ENCODE results near the gene ALOX12B.
A peak's percentile ranks its signal among the peaks of the same experiment; 100 is the strongest.
"Not testable (repeated sequence)": the region's sequence is repeated elsewhere in the genome, so short reads cannot be mapped to it uniquely, and the experiment has no call there.

Gene ALOX12B

GRCh38 chr17:8063761-8064534 is 23.6 kb downstream of the ALOX12B start:
- DNase-seq = no peak

DNA sequence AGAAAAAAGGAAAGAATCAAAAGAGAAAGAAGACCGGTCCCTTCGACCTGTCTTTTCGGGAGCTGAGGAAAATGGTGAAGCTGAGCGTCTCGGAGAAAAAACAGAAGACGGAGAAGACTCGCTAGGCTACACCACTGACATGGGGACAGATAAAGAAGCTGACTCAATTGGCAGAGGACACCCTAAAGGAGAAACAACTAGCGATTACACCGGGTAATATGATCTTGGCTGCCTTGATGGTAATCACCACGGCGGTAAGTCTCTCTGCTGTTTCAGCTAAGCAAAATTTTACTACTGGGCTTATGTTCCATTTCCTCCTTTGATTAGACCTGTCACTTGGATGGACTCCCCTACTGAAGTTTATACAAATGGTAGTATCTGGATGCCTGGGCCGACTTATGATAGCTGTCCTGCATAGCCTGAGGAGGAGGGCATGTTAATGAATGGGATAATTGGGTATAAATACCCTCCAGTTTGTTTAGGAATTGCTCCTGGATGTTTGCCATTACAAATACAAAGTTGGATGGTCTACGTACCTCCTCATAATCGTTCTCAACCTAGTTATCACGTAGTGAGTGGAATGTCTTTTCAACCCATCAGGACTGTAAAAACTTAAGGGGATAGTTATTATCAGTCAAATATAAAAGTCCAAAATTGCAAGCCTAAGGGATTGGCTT is 24.6 kb downstream of the ALOX12B start:
- DNase-seq = no peak

DNA sequence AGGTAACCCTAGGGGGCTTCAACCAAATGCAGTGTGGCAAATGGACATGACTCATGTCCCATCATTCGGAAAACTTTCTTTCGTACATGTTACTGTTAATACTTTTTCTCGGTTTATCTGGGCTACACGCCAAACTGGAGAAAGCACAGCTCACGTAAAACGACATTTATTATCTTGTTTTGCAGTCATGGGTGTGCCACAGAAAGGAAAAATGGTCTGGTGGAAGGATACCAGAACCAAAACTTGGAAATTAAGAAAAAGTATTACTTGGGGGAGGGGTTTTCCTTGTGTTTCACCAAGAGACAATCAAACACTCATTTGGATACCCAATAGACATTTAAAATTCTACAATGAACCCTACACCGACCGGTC is 25.1 kb downstream of the ALOX12B start:
- DNase-seq = no peak

DNA sequence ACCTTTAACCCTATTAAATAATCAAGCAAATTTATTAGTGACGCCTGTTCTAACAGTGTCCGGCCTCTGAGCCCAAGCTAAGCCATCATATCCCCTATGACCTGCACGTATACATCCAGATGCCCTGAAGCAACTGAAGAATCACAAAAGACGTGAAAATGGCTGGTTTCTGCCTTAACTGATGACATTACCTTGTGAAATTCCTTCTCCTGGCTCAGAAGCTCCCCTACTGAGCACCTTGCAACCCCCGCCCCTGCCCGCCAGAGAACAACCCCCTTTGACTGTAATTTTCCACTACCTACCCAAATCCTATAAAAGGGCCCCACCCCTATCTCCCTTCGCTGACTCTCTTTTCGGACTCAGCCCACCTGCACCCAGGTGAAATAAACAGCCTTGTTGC is 25.7 kb downstream of the ALOX12B start:
- not testable (repeated sequence) for DNase-seq

- peak; percentile 55 for DNase-seq
These were observed 27.2 kb downstream of the ALOX12B start for GRCh38 chr17:8060274-8060673.

- DNase-seq = no peak
These were observed 28.4 kb downstream of the ALOX12B start for GRCh38 chr17:8059131-8059530.

GRCh38 chr17:8057691-8058114 is 29.8 kb downstream of the ALOX12B start:
- DNase-seq = peak; percentile 45

DNA sequence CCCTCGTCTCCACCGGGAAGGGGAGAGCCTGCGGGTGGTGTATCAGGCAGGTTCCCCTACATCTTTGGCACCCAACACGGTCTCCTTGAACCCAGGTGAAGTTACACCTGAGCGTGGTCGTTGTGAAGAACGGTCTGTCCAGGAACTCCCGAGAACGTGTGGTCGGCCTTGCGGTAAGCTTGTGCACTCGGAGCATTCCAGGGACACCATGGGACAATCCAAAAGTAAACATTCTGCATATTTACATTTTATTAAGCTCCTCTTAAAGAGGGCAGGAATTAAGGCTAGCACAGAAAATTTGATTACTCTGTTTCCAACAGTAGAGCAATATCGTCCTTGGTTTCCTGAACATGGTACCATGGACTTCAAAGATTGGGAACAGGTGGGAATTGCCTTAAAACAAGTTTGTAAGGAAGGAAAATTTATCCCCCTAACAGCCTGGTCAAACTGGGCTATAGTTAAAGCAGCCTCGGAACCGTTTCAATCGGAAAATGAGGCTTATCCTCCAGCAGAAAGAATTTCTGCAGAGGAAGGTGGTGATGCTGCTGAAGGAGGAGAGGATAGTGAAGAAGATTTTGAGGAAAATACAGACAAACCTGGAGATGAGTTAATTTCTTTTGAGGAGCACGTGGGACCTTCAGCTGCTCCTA is 30.4 kb downstream of the ALOX12B start:
- no peak for DNase-seq

DNA sequence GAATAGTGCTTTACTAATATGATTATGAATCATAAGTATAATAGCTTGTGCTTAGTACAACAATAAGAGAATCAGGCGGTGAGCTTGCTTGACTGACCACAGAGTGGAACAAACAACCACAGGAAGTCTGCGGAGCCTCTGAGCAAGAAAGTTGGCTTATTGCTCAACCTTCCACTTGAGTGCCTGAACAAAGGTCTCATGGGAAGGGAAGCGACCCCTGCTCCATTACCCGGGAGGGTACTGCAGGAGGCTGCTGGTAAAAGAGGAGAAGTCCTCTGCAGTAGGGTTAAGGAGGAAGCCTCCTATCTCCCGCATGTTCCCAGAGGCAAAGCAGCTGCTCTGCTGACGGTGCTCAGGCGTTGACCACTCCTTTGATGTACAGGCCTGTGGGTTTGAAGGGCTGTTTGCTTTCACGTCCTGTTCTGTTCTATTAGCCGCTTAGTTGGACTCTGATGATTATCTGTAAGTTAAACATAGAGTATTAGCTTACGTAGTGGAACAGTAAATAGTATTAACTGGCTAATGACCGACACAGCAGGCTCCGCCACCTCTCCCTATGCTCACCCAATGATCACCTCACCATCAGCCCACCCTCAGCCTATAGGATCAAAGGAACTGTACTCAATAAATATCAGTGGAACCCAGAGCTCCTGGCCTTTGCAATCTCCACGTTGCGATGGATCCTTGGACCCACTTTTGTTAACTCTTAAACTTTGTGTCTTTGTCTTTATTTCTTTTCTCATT is 31.1 kb downstream of the ALOX12B start:
- peak; percentile 35 for DNase-seq

DNA sequence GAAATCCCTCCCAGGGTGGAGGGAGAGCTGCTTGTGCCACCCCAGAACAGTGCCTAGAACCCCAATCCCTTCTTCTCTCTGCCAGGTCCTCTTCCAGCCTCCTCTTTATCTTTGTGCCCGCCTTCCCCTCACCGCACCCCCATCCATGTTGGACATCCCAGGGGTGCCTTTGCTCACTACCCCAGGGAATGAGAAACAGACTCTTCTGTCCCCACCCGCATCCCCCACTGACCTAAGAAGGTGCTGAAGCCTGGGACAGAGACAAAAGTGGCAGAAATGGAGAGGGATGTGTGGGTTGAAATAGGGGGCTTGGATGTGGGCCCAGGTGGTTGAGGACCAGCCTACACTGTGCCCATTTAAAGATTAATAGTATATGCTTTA is 31.7 kb downstream of the ALOX12B start:
- no peak for DNase-seq

- DNase-seq = no peak
These were observed 33.9 kb downstream of the ALOX12B start for GRCh38 chr17:8053600-8053999.

DNA sequence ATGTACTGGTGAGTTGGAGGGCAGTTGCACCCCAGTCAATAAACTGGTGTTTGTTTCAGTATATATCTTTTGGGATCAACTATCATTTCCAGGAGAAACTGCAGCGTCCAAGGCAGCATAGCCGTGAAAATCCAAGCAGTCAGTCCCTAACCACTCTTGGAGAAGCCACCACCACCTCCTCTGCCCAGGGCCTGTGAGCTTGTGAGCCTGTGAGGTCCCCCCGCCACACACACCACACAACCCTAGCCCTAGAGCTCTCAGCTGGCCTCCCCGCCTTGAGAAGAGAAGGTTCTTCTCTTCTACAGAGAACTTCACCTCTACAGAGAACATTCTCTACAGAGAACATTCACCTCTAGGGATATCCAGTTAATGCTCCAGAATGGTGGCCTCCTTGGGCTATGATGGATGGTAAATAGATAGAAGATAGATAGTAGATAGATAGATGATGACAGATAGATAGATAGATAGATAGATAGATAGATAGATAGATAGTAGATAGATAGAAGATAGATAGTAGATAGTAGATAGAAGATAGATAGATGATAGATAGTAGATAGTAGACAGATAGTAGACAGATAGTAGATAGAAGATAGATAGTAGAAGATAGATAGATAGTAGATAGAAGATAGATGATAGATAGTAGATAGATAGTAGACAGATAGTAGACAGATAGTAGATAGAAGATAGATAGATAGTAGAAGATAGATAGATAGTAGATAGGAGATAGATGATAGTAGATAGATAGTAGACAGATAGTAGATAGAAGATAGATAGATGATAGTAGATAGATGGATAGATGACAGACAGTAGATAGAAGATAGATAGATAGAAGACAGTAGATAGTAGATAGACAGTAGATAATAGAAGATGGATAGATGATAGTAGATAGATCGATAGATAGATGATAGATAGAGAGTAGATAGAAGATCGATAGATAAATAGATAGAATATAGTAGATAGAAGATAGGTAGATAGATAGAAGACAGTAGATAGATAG is 35.0 kb downstream of the ALOX12B start:
- DNase-seq = no peak

DNA sequence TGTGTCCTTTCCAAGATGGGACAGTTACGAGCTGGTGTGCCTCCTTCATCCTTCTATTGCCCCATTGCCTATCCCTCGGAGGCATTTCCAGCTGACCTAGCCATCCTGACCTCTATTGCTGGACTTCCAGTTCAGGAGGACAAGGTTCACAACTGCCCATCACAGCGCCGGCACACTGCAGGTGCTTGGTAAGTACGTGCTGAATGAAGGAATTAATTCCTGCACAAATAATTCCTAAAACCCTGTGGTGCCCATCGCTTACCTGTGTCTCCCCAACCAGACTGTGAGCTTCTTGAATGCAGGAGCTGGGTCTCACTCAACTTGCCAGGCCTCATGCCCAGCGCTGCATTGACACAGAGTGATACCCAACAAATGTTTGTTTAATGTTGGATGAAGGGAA is 35.7 kb downstream of the ALOX12B start:
- DNase-seq = no peak

DNA sequence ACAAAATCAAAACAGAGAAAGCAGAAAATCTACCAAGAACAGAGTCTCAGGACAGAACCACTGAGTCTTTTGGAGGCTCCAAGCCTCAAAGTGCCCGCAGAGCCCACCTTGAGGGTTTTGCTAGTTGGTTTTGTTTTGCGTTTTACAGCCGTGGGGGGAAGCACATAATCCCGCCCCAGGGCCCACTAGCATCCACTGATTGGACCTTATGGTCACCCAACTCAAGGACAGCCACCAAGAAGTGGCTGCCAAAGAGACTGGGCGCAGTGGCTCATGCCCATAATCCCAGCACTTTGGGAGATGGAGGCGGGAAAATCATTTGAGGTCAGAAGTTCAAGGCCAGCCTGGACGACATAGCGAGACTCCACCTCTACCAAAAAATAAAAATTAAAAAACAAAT is 38.8 kb downstream of the ALOX12B start:
- DNase-seq = no peak

DNA sequence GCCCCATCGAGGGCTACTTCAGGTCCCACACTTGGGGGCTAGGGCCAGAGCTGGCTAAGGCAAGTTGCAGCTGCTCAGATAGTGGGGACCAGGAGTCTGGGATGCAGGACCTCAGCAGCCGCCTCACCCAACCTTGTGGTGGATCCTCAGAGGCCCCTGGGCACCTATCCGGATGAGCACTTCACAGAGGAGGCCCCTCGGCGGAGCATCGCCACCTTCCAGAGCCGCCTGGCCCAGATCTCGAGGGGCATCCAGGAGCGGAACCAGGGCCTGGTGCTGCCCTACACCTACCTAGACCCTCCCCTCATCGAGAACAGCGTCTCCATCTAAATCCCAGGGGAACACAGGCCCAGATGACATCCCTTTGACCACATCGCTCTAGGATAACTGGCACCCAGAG is 39.3 kb downstream of the ALOX12B start:
- no peak for DNase-seq

- no peak for DNase-seq
These were observed 39.8 kb downstream of the ALOX12B start for GRCh38 chr17:8047769-8048110.

GRCh38 chr17:8046929-8047768 is 40.4 kb downstream of the ALOX12B start:
- DNase-seq = no peak

GRCh38 chr17:8046306-8046928 is 41.1 kb downstream of the ALOX12B start:
- DNase-seq = no peak

GRCh38 chr17:8044819-8045810 is 42.4 kb downstream of the ALOX12B start:
- DNase-seq = no peak

All from activated naive CD4-positive, alpha-beta T cell treated with Interleukin-2 at 50 U/mL for 16 hours (primary cell).